Right lobe of liver (tissue), 6 donors: ENCODE data around the gene SHROOM1. TPM values are rescaled to one million over a fixed set of nuclear protein-coding genes. Genes with fewer than 3 reads are reported as not detected.

Experiments used
- ATAC-seq, 4 donors: fragments of 200-7000 bp; cut with Tn5 transposase; one replicate each; pipeline ENCODE4 v1.9.1; 2020; ENCODE audit warnings: mild to moderate bottlenecking in 4 of 4, moderate library complexity in 4 of 4
- DNase-seq, 3 donors: peaks; one replicate each; pipeline ENCODE4 v3.0.0-alpha.2; 2020
- H3K27ac ChIP-seq, 3 donors: fragments of 200-600 bp; one replicate each; pipeline ENCODE4 v1.8.0; 2022
- H3K27me3 ChIP-seq, 2 donors: fragments of 200-600 bp; one replicate each; pipeline ENCODE4 v1.8.0; 2022
- H3K36me3 ChIP-seq, 4 donors: fragments of 200-600 bp; sonication (generic) in 1 of 4; one replicate each; pipeline versions ENCODE4 v1.5.1 to v1.8.0; 2017 to 2022; ENCODE audit warnings: control low read depth in 1 of 4
- H3K4me1 ChIP-seq, 4 donors: fragments of 200-600 bp; sonication (generic) in 1 of 4; one replicate each; pipeline versions ENCODE4 v1.5.1 to v1.8.0; 2017 to 2022; ENCODE audit warnings: control low read depth in 1 of 4
- H3K4me3 ChIP-seq, 3 donors: fragments of 200-600 bp; one replicate each; pipeline ENCODE4 v1.8.0; 2022
- H3K9me3 ChIP-seq, 4 donors: fragments of 200-600 bp; sonication (generic) in 1 of 4; one replicate each; pipeline versions ENCODE4 v1.5.1 to v1.8.0; 2017 to 2022; ENCODE audit warnings: control low read depth in 1 of 4
- CTCF ChIP-seq, 4 donors: fragments of 200-600 bp in 3 of 4; fragments of 450-650 bp in 1 of 4; IDR thresholded peaks; one replicate each; pipeline versions ENCODE4 v1.5.1 to v1.8.0; 2016 to 2022; ENCODE audit warnings: antibody characterized with exemption in 4 of 4, mild to moderate bottlenecking in 2 of 4
- POLR2A ChIP-seq: fragments of 450-650 bp; IDR thresholded peaks from one replicate; pipeline ENCODE4 v1.6.1; 2017; ENCODE audit warnings: antibody characterized with exemption, mild to moderate bottlenecking
- WGBS: methylation state at CpG from one replicate; pipeline ENCODE4 v1.1.6; 2018; ENCODE audit warnings: low coverage, low lambda C conversion rate; ENCODE audit not compliant: insufficient coverage; ENCODE audit errors: missing lambda C conversion rate; 5-methylcytosine and 5-hydroxymethylcytosine counted together
- intact Hi-C, 2 donors: fragments of 100-400 bp; cut with DNase I; formaldehyde crosslinking; loops; one replicate each; pipeline versions ENCODE4 v1.11.2 to v1.14.1; 2022
- total RNA-seq, 6 experiments: library from RNA; depleted of rRNA in 2 of 6; stranded (reverse); fragments of >200 nt in 2 of 6; fragmentation: NEBNext Ultra II Directional in 3 of 6; extraction: Animal tissue kit (Norgen Biotek cat#: 25700) in 3 of 6; gene quantifications; one replicate each; pipeline versions ENCODE4 v1.1.0 to v1.2.4, GENCODE V29; 2016 to 2023
- donor health status: DM: no; HTN: yes; CAD: no.
- donor health status: DM: no; HTN: no; CAD: no.
- donor health status: DM: no; HTN: no; CAD: no.
- donor health status: DM: no; HTN: yes; CAD: no.
- donor health status: DM: no; HTN: yes; CAD: no.

The SHROOM1 gene
- total RNA-seq, 6 experiments from 2014 or later, result 29.5 to 96.1 (median 77.4) TPM

GRCh38 chr5:132825033-132825833, 5.2 kb downstream of the SHROOM1 start:
- no peak for ATAC-seq
- Histone ChIP-seq H3K4me3 (peak overlapping the region in 2 of 3 donors; percentile 7), H3K27ac (no peak overlapping the region), H3K9me3 (no peaks in the 10 kb centered on the region), H3K27me3 (no peaks in the 10 kb centered on the region), H3K4me1 (peaks cover 0 to 38% (median 6%) of the 10 kb centered on the region in 4 donors), H3K36me3 (peaks cover 0 to 26% (median 11%) of the 10 kb centered on the region in 4 donors)
- intact Hi-C loops, result loop anchor here (5.0 to 10.0 kb wide), 2 partner anchors 42 to 60 kb away; partner anchors contain the start of genes GDF9 (in 1 of the 2) and UQCRQ (in 1 of the 2)
- peak in 1 of 3 donors; percentile 28 for DNase-seq
- TF ChIP-seq POLR2A (no peak), CTCF (IDR thresholded peaks at IDR 0.05) (no peak)
- WGBS, result no CpG with 5 or more reads among the region's 71 CpGs

- intact Hi-C loops, result loop anchor here in 1 of 2 donors (10.0 kb wide), 1 partner anchor 60 kb away; no protein-coding TSS in a partner anchor
- Histone ChIP-seq H3K27me3 (no peaks in the 10 kb centered on the region), H3K9me3 (no peaks in the 10 kb centered on the region), H3K36me3 (peaks cover 0 to 26% (median 11%) of the 10 kb centered on the region in 4 donors), H3K27ac (no peak overlapping the region), H3K4me3 (no peak overlapping the region), H3K4me1 (peaks cover 0 to 43% (median 6%) of the 10 kb centered on the region in 4 donors)
- ATAC-seq (no peak), DNase-seq (no peak)
- TF ChIP-seq CTCF (IDR thresholded peaks at IDR 0.05) (no peak), POLR2A (no peak)
- WGBS, result no CpG with 5 or more reads among the region's 3 CpGs
These were observed 6.0 kb downstream of the SHROOM1 start for GRCh38 chr5:132824426-132824825.

- peak; percentile 13 for TF ChIP-seq POLR2A
- no peak for TF ChIP-seq CTCF (IDR thresholded peaks at IDR 0.05)
- H3K4me3 ChIP-seq, result no peak overlapping the region
- no peak overlapping the region for H3K27ac ChIP-seq
- no peaks in the 10 kb centered on the region for H3K27me3 ChIP-seq
- H3K9me3 ChIP-seq, result no peaks in the 10 kb centered on the region
- H3K4me1 ChIP-seq, result peaks cover 0 to 37% (median 3%) of the 10 kb centered on the region in 4 donors
- no CpG with 5 or more reads among the region's 7 CpGs for WGBS
- intact Hi-C loops, result loop anchor here in 1 of 2 donors (10.0 kb wide), 1 partner anchor 61 kb away; no protein-coding TSS in a partner anchor
- no peak for ATAC-seq
- no peak for DNase-seq
- peaks cover 0 to 26% (median 11%) of the 10 kb centered on the region in 4 donors for H3K36me3 ChIP-seq
These were observed 6.9 kb downstream of the SHROOM1 start for GRCh38 chr5:132823481-132824050.

GRCh38 chr5:132822650-132823480, 7.6 kb downstream of the SHROOM1 start:
- Histone ChIP-seq H3K4me3 (no peak overlapping the region), H3K9me3 (no peaks in the 10 kb centered on the region), H3K27me3 (no peaks in the 10 kb centered on the region), H3K4me1 (peaks cover 0 to 30% (median 0%) of the 10 kb centered on the region in 4 donors), H3K36me3 (peaks cover 0 to 26% (median 11%) of the 10 kb centered on the region in 4 donors), H3K27ac (no peak overlapping the region)
- intact Hi-C loops, result loop anchor here in 1 of 2 donors (10.0 kb wide), 1 partner anchor 62 kb away; no protein-coding TSS in a partner anchor
- WGBS, result 44% methylated on average over 8 of the region's 68 CpGs
- TF ChIP-seq POLR2A, result no peak
- TF ChIP-seq CTCF (IDR thresholded peaks at IDR 0.05), result no peak
- ATAC-seq (no peak), DNase-seq (no peak)
